Psoas muscle (tissue), 8 donors: Measurements from ENCODE around the gene KLK10. TPM values are rescaled to one million over a fixed set of nuclear protein-coding genes. Genes with fewer than 3 reads are reported as not detected.

Experiments used
- ATAC-seq, 4 donors: fragments of 200-7000 bp; cut with Tn5 transposase; one replicate each; pipeline ENCODE4 v1.9.1; 2020; ENCODE audit warnings: moderate library complexity in 3 of 4, mild to moderate bottlenecking in 2 of 4
- DNase-seq, 2 donors: peaks; one replicate each; pipeline ENCODE4 v3.0.0-alpha.2; 2020
- H3K27ac ChIP-seq: fragments of 200-600 bp; one replicate; pipeline ENCODE4 v1.8.0; 2022
- H3K27me3 ChIP-seq, 3 donors: fragments of 200-600 bp in 1 of 3; one replicate each; pipeline versions ENCODE4 v1.6.1 to v1.8.0; 2013 to 2022; ENCODE audit warnings: low read length in 2 of 3, mild to moderate bottlenecking in 2 of 3, moderate library complexity in 1 of 3; ENCODE audit not compliant: insufficient read depth in 3 of 3
- H3K36me3 ChIP-seq, 2 donors: fragments of 200-600 bp in 1 of 2; one replicate each; pipeline versions ENCODE4 v1.6.1 to v1.8.0; 2013 to 2022; ENCODE audit warnings: low read depth in 1 of 2, mild to moderate bottlenecking in 1 of 2, moderate library complexity in 1 of 2; ENCODE audit not compliant: insufficient read depth in 1 of 2
- H3K4me1 ChIP-seq: fragments of 200-600 bp; one replicate; pipeline ENCODE4 v1.8.0; 2022
- H3K4me3 ChIP-seq: fragments of 200-600 bp; one replicate; pipeline ENCODE4 v1.8.0; 2022; ENCODE audit warnings: mild to moderate bottlenecking
- H3K9me3 ChIP-seq: fragments of 200-600 bp; one replicate; pipeline ENCODE4 v1.8.0; 2022
- CTCF ChIP-seq: fragments of 200-600 bp; IDR thresholded peaks from one replicate; pipeline ENCODE4 v1.8.0; 2022; ENCODE audit warnings: antibody characterized with exemption
- WGBS, 3 donors: extraction: QIAGEN DNeasy Blood & Tissue Kit; methylation state at CpG; one replicate each; pipeline versions ENCODE4 v1.1.6 to v1.1.7; 2013; 5-methylcytosine and 5-hydroxymethylcytosine counted together
- intact Hi-C, 2 donors: fragments of 100-400 bp; cut with DNase I; formaldehyde crosslinking; loops; one replicate each; pipeline versions ENCODE4 v1.11.0 to v1.14.2; 2022
- polyA plus RNA-seq, 3 donors: library from polyadenylated mRNA; stranded (reverse); fragments of 200-250 nt; gene quantifications; one replicate each; pipeline ENCODE4 v1.2.3, GENCODE V29; 2013
- total RNA-seq, 4 donors: library from RNA; stranded (reverse); fragmentation: NEBNext Ultra II Directional in 2 of 4; extraction: Animal tissue kit (Norgen Biotek cat#: 25700) in 2 of 4; gene quantifications; one replicate each; pipeline versions ENCODE4 v1.2.1 to v1.2.4, GENCODE V29; 2021 to 2023
- donor health status: healthy with polysubstance abuse.
- donor health status: DM: no; HTN: no; CAD: no; lungs with moderate emphysema.
- donor health status: Bipolar disorder and iron deficiency.
- donor health status: healthy.
- donor health status: DM: yes; HTN: yes; CAD: no.
- donor health status: DM: no; HTN: no; CAD: no.
- donor health status: DM: no; HTN: no; CAD: no.
- donor health status: DM: yes; HTN: yes; CAD: no.

Gene KLK10
- total and polyA plus RNA-seq, 7 donors, result 0.04 to 0.16 (median 0.04) TPM; not detected in 4

DNA sequence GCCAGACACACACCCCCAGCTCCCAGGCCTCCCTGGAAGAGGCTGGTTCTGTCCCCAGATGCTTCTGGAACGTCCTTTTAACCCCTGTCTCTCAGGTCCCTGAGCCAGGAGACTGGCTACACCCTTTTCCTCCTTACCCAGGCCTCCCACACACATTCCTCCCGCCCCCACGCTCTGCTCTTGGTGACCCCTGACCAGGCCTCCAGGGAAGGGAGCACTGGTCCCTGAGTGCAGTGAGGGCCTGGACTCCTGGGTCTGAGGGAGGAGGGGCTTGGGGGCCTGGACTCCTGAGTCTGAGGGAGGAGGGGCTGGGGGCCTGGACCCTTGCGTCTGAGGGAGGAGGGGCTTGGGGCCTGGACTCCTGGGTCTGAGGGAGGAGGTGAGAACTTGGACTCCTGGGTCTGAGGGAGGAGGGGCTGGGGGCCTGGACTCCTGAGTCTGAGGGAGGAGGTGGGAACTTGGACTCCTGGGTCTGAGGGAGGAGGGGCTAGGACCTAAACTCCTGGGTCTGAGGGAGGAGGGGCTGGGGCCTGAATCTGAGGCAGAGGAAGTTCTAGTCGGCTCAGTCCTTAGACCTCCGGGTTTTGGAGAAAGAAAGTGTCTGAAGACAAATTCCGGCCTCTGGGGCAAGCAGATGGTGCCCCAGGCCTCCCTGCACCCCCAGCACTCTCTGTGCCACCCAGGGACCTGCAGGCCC is 50.6 kb downstream of the KLK10 start:
- Histone ChIP-seq H3K4me3 (no peak overlapping the region), H3K4me1 (no peaks in the 10 kb centered on the region), H3K36me3 (no peaks in the 10 kb centered on the region), H3K9me3 (no peaks in the 10 kb centered on the region), H3K27ac (no peak overlapping the region), H3K27me3 (peaks cover 0 to 7% (median 0%) of the 10 kb centered on the region in 3 donors)
- WGBS, 3 donors, result 25 to 33% (median 31%) methylated on average over 6 to 7 of the region's 7 CpGs
- intact Hi-C loops, result no loop called here
- TF ChIP-seq CTCF, result no peak
- DNase-seq (no peak), ATAC-seq (no peak)

DNA sequence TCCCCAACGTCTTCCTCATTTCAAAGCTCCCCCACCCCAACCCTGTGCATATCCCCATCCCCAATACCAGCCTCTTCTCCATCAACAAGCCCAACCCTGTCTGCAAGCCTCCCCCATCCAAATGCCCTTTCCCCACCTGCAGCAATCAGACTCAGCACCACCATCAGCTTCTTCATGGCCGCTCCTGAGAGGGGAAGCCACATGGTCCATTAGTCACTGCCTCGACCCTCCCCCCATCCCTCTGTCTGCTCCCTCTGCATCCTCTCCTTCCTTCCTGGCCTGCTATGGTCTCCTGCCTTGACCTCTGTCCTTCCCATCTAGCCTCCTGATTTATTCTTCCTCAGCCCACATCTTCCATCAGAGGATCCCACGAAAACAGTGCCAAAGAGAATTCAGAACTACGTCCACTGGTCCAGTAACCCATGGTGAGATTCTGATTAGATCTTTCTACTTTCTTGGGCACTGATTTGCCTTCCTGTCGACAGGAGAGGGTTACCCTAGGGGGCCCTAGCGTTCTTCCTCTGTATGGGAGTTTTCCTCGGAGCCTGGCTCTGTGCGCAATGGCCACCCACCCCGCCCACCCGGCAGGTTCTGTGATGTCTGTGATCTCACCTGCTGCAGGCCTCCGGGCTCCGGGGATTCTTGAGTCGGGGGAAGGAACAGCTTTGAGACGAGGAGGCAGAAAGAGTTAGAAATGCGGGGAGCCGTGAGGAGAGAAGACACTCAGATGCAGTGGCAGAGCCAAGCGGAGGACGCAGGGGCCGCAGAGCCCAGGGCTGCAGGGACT is 51.4 kb downstream of the KLK10 start:
- ATAC-seq, result no peak
- 18 to 36% (median 29%) methylated on average over 20 of the region's 20 CpGs for WGBS, 3 donors
- no peak for DNase-seq
- Histone ChIP-seq H3K27ac (no peak overlapping the region), H3K4me3 (no peak overlapping the region), H3K4me1 (no peaks in the 10 kb centered on the region), H3K36me3 (no peaks in the 10 kb centered on the region), H3K9me3 (no peaks in the 10 kb centered on the region), H3K27me3 (peaks cover 0 to 7% (median 0%) of the 10 kb centered on the region in 3 donors)
- intact Hi-C loops, result no loop called here
- TF ChIP-seq CTCF, result no peak

GRCh38 chr19:50964266-50964665 is 55.2 kb downstream of the KLK10 start:
- DNase-seq (no peak), ATAC-seq (no peak)
- no peaks in the 10 kb centered on the region for H3K36me3 ChIP-seq
- H3K9me3 ChIP-seq, result no peaks in the 10 kb centered on the region
- no peaks in the 10 kb centered on the region for H3K4me1 ChIP-seq
- peaks cover 0 to 5% (median 0%) of the 10 kb centered on the region in 3 donors for H3K27me3 ChIP-seq
- no peak overlapping the region for H3K27ac ChIP-seq
- TF ChIP-seq CTCF, result no peak
- WGBS, 3 donors, result 77 to 86% (median 82%) methylated on average over 3 of the region's 3 CpGs
- intact Hi-C loops, result no loop called here
- H3K4me3 ChIP-seq, result no peak overlapping the region

GRCh38 chr19:50963381-50963780 is 56.1 kb downstream of the KLK10 start:
- Histone ChIP-seq H3K4me3 (no peak overlapping the region), H3K27ac (no peak overlapping the region), H3K27me3 (no peaks in the 10 kb centered on the region), H3K4me1 (no peaks in the 10 kb centered on the region), H3K9me3 (no peaks in the 10 kb centered on the region), H3K36me3 (no peaks in the 10 kb centered on the region)
- WGBS, 3 donors, result 76 to 82% (median 82%) methylated on average over 6 of the region's 6 CpGs
- DNase-seq (no peak), ATAC-seq (no peak)
- TF ChIP-seq CTCF, result no peak
- intact Hi-C loops, result no loop called here

Other genes with a start within 250 kb of the KLK10 start
- gene GPR32, start 249.2 kb downstream of the KLK10 start, total RNA-seq, result not detected
- gene GPR32, start 249.2 kb downstream of the KLK10 start, polyA plus RNA-seq, result not detected
- not detected for gene ACP4, start 229.3 kb downstream of the KLK10 start, total RNA-seq
- not detected for gene ACP4, start 229.3 kb downstream of the KLK10 start, polyA plus RNA-seq
- under 1 TPM in 2 of 4 donors, not detected in 2; 0.32 to 0.34 TPM for gene KLK1, start 195.9 kb downstream of the KLK10 start, total RNA-seq
- gene KLK1, start 195.9 kb downstream of the KLK10 start, polyA plus RNA-seq, result under 1 TPM in 2 of 3 donors, not detected in 1; 0.08 to 0.48 TPM
- gene KLK15, start 186.1 kb downstream of the KLK10 start, total RNA-seq, result not detected
- gene KLK15, start 186.1 kb downstream of the KLK10 start, polyA plus RNA-seq, result not detected
- gene KLK3, start 164.8 kb downstream of the KLK10 start, total RNA-seq, result not detected
- not detected for gene KLK3, start 164.8 kb downstream of the KLK10 start, polyA plus RNA-seq
- gene KLK2, start 146.3 kb downstream of the KLK10 start, total RNA-seq, result not detected
- not detected for gene KLK2, start 146.3 kb downstream of the KLK10 start, polyA plus RNA-seq
- gene KLK4, start 108.3 kb downstream of the KLK10 start, total RNA-seq, result not detected
- not detected for gene KLK4, start 108.3 kb downstream of the KLK10 start, polyA plus RNA-seq
- gene KLK5, start 66.7 kb downstream of the KLK10 start, total RNA-seq, result not detected
- gene KLK5, start 66.7 kb downstream of the KLK10 start, polyA plus RNA-seq, result under 1 TPM in 1 of 3 donors, not detected in 2; 0.05 TPM
- not detected for gene KLK6, start 50.1 kb downstream of the KLK10 start, total RNA-seq
- under 1 TPM in 1 of 3 donors, not detected in 2; 0.04 TPM for gene KLK6, start 50.1 kb downstream of the KLK10 start, polyA plus RNA-seq
- gene KLK7, start 35.8 kb downstream of the KLK10 start, total RNA-seq, result not detected
- gene KLK7, start 35.8 kb downstream of the KLK10 start, polyA plus RNA-seq, result not detected
- gene KLK8, start 18.1 kb downstream of the KLK10 start, total RNA-seq, result not detected
- gene KLK8, start 18.1 kb downstream of the KLK10 start, polyA plus RNA-seq, result under 1 TPM in 2 of 3 donors, not detected in 1; 0.09 to 0.76 TPM
- gene KLK11, start 6.9 kb upstream of the KLK10 start, total RNA-seq, result under 1 TPM in 3 of 4 donors, not detected in 1; 0.19 to 0.52 (median 0.24) TPM
- under 1 TPM; 0.13 to 0.20 (median 0.17) TPM for gene KLK11, start 6.9 kb upstream of the KLK10 start, polyA plus RNA-seq
- gene KLK12, start 15.3 kb upstream of the KLK10 start, total RNA-seq, result not detected
- not detected for gene KLK12, start 15.3 kb upstream of the KLK10 start, polyA plus RNA-seq
- gene KLK13, start 45.4 kb upstream of the KLK10 start, total RNA-seq, result not detected
- gene KLK13, start 45.4 kb upstream of the KLK10 start, polyA plus RNA-seq, result under 1 TPM in 1 of 3 donors, not detected in 2; 0.18 TPM
- not detected for gene KLK14, start 63.2 kb upstream of the KLK10 start, total RNA-seq
- under 1 TPM in 1 of 3 donors, not detected in 2; 0.20 TPM for gene KLK14, start 63.2 kb upstream of the KLK10 start, polyA plus RNA-seq
- 1 to 10 TPM; 4.9 to 9.1 (median 6.0) TPM for gene CTU1, start 88.7 kb upstream of the KLK10 start, total RNA-seq
- gene CTU1, start 88.7 kb upstream of the KLK10 start, polyA plus RNA-seq, result 1 to 10 TPM; 1.4 to 7.5 (median 2.1) TPM
- 1 to 10 TPM in 3 of 4 donors, under 1 TPM in 1; 0.73 to 2.2 (median 1.8) TPM for gene SIGLEC9, start 105.2 kb upstream of the KLK10 start, total RNA-seq
- under 1 TPM; 0.24 to 0.69 (median 0.25) TPM for gene SIGLEC9, start 105.2 kb upstream of the KLK10 start, polyA plus RNA-seq
- under 1 TPM; 0.38 to 0.82 (median 0.50) TPM for gene SIGLEC7, start 122.6 kb upstream of the KLK10 start, total RNA-seq
- gene SIGLEC7, start 122.6 kb upstream of the KLK10 start, polyA plus RNA-seq, result under 1 TPM in 2 of 3 donors, not detected in 1; 0.08 to 0.60 TPM
- gene CD33, start 205.4 kb upstream of the KLK10 start, total RNA-seq, result 1 to 10 TPM; 2.0 to 3.1 (median 2.3) TPM
- 1 to 10 TPM in 1 of 3 donors, under 1 TPM in 2; 0.24 to 1.3 (median 0.75) TPM for gene CD33, start 205.4 kb upstream of the KLK10 start, polyA plus RNA-seq
- not detected for gene SIGLECL1, start 231.4 kb upstream of the KLK10 start, total RNA-seq
- not detected for gene SIGLECL1, start 231.4 kb upstream of the KLK10 start, polyA plus RNA-seq